D721Med (cell line): ENCODE results near the gene FEM1B.

Experiments
- DNase-seq: peaks from one replicate; pipeline ENCODE4 v3.0.0; 2011; ENCODE audit warnings: low spot score; ENCODE audit not compliant: insufficient read length
- FAIRE-seq: peaks from 2 replicates; lab custom pipeline; 2011; peaks lifted over from hg19 to GRCh38; lab: Jason Lieb, UNC
- TF ChIP-seq, protein P1 (sequence below): IDR thresholded peaks from 2 replicates; pipeline ENCODE4 v1.5.1; 2012; ENCODE audit warnings: mild to moderate bottlenecking, control low read depth; ENCODE audit not compliant: insufficient read depth; ENCODE audit errors: missing control alignments

Gene FEM1B

DNA sequence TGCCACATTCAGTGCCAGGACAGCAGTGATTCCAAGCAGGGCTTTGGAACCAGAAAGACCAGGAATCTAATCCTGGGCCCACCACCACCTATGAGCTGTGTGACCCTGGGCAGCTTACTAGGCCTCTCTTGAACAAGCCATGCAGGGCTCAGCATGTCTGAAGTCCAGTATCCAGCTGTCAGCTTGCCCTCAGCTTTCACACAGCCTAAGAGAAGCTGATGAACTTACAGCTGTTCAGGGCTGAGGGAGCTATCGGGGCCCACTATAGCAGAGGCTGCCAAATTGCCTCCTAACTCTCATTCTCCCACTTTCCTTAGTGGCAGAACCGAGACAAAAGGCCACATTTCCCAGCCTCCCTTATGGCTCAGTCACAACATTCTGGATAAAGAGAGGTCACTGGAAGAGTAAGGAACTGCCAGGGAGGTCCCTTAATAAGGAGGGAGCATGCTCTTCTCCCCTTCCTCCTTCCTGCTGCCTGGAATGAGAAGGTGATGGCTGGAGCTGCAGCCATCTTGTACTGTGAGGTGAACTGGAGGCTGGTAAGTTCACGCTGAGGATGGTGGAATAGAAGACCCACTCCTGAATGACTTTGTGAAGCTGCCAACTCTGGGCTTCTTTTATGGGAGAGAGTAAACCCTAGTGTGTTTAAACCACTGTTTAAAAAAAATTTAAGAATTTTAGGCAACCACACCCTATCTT is 34.5 kb downstream of the FEM1B start:
- TF ChIP-seq, protein P1, sequence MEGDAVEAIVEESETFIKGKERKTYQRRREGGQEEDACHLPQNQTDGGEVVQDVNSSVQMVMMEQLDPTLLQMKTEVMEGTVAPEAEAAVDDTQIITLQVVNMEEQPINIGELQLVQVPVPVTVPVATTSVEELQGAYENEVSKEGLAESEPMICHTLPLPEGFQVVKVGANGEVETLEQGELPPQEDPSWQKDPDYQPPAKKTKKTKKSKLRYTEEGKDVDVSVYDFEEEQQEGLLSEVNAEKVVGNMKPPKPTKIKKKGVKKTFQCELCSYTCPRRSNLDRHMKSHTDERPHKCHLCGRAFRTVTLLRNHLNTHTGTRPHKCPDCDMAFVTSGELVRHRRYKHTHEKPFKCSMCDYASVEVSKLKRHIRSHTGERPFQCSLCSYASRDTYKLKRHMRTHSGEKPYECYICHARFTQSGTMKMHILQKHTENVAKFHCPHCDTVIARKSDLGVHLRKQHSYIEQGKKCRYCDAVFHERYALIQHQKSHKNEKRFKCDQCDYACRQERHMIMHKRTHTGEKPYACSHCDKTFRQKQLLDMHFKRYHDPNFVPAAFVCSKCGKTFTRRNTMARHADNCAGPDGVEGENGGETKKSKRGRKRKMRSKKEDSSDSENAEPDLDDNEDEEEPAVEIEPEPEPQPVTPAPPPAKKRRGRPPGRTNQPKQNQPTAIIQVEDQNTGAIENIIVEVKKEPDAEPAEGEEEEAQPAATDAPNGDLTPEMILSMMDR, result no peak
- DNase-seq (no peak), FAIRE-seq (no peak)

DNA sequence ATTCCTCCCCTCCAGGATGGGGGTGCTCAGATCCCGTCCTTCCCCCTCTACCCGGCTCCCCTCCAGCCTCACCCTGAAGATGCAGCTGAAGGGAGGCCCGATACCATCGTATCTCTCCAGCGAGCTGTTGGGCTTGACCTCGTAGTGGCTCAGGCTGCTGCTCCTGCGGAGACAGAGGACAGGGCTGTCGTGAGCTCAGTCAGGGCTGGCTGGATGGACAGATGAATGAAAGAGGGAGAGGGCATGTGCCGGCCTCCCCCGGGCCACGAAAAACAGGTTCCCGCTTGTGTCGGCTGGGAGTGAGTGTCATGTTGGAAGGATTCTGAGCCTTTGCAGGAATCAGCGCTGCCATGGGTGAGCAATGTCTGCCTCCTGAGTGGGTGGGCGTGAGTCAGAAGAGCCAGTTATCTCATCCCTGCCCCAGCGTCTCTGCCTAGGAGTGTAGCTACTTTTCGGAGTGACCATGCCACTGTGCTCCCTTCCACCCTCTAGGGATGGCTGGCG is 35.2 kb downstream of the FEM1B start:
- TF ChIP-seq, protein P1, result no peak
- FAIRE-seq (no peak), DNase-seq (no peak)

DNA sequence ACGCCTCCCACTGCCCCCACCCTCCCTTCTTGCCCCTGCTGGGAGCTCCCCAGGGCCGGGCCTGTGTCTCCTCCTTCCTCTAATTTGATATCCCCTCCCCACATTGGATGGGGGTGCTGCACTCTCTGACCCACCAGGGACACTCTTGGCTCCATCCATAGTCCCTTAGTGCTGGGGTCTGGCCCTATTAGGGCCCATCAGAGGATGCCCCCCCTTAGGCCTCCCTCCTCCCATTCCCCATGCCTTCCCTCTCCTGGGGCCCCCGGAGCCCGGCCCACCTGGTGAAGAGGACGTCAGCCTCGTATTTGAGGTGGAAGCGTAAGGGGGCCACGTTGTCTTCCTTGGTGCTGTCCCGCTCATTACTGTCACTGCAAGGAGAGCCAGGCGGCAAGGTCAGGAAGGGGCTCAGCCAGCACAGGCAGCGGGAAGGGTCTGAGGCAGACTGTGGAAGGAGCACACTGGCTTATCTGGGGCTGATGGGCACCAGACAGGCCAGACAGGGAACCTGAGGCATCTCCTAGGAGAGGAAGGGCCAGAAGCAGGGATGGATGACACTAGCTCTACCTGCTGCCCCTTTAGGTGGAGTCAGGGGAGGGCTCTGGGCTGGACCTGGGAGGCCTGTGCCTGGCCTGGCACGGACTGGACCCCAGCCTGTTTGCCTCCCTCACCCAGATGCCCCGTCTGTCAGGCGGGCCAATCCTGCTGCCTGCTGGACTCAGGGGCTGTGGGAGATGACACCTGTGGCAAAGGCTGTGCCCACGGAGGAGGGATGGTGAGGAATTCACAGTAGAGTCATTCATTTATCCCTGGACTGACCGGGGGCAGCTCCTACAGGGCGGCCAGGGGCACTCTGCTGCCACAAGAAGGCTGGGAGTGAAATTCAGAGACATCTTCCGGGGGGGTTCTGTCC is 36.2 kb downstream of the FEM1B start:
- DNase-seq, result no peak
- FAIRE-seq, result no peak
- TF ChIP-seq, protein P1, result no peak

DNA sequence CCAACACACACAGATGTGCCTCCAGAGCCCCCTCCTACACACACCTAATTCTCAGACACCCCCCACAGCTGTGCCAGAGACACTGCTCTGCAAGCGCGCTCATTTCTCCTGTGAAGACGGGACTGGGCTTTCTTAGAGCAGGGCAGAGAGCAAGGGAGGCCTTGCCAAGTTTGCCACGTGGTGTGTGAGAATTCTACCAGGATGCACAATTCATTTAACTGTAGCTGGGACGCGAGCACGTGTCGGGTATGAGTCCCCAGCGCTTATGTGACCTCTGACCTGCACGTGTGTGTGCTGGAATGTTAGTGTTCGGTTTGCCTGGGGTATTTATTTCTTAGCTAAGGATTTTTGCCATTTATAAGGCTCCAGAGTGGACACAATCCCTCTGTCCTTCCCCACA is 37.0 kb downstream of the FEM1B start:
- FAIRE-seq (no peak), DNase-seq (no peak)
- TF ChIP-seq, protein P1, result no peak

DNA sequence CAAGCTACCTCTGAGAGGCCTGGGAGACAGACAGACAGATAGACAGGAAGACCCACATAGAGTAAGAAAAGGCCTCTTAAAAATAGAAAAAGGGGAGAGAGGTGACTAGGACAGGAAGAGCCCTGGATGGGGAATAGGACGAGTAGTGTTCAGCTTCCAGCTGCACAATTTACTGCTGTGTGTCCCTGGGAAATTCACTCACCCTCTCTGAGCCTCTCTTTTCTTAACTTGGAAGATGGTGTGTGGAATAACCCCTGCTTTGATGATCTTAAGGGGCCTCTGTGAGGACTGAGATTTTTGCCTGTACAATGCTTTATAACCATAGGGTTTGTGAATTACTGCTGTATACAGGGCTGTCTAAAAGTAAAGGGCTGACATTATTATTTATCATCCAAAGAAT is 37.5 kb downstream of the FEM1B start:
- FAIRE-seq (no peak), DNase-seq (no peak)
- TF ChIP-seq, protein P1, result no peak

DNA sequence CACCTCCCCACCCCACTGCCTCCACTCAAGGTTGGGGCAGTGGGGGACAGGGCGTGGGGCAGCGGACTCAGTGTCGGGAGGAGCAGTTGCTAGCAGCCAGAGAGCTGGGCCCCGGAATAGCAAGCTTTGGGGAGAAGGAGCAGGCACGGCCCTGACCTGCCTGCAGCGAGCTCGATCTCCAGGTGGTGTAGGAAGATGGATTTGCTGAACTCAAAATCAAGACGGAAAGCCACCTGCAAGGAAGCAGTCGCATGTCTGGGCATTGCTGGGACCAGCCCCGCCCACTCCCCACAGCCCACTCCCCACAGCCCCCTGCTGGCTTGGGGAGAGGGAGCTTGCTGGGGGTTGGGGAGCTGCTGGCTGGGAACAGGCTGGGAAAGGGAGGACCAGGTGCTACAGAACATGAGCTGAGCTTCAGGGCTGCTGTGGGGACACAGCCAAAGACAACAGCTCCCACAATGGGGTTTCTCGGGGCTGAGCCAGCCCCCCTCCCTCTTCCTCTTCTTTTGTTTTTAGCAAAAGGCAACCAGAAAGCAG is 38.0 kb downstream of the FEM1B start:
- DNase-seq, result no peak
- no peak for FAIRE-seq
- TF ChIP-seq, protein P1, result no peak
